ENCODE data around the gene ZBTB48. TPM values are rescaled to one million over a fixed set of nuclear protein-coding genes. Genes with fewer than 3 reads are reported as not detected.

The ZBTB48 gene
- total and polyA plus RNA-seq, 2 donors (not counting 1 experiment from before 2014, with no cell fraction given) = 5.7 to 16.0 TPM

- peak; percentile 52 to 87 for DNase-seq (ENCODE audit: low read depth in 2 of 2)
- no peak overlapping the region for H3K4me2 ChIP-seq (ENCODE audit: extremely low read depth, insufficient read depth, low read length)
- H3K27ac ChIP-seq (ENCODE audit: insufficient read depth, low read length) = no peak overlapping the region
- H3K4me3 ChIP-seq (replicated peaks in 1 of 4; ENCODE audit: control extremely low read depth in 1 of 4, insufficient read depth in 1 of 4, low read depth in 3 of 4, low read length in 4 of 4) = no peak overlapping the region
- no peaks in the 10 kb centered on the region for H3K9me3 ChIP-seq (ENCODE audit: control insufficient read depth, insufficient read depth, low read depth, low read length)
- no peak for TF ChIP-seq EZH2 (IDR thresholded peaks at IDR 0.05; ENCODE audit: low read length, missing control alignments)
- TF ChIP-seq CTCF (conservative IDR thresholded peaks at IDR 0.05 in 1 of 2, IDR thresholded peaks at IDR 0.05 in 1 of 2; ENCODE audit: low read depth in 1 of 2, low read length in 2 of 2) = no peak
- no peak overlapping the region for H2AFZ ChIP-seq (ENCODE audit: low read length)
- peaks cover 3% of the 10 kb centered on the region for H4K20me1 ChIP-seq (ENCODE audit: control insufficient read depth, extremely low read depth, insufficient read depth, low read length)
- H3K27me3 ChIP-seq (ENCODE audit: control insufficient read depth, insufficient read depth, low read length) = no peaks in the 10 kb centered on the region
- H3K79me2 ChIP-seq (ENCODE audit: control insufficient read depth, insufficient read depth, low read length) = no peaks in the 10 kb centered on the region
- H3K9ac ChIP-seq (ENCODE audit: insufficient read depth, low read length) = no peak overlapping the region
- H3K36me3 ChIP-seq (ENCODE audit: control insufficient read depth, insufficient read depth, low read length) = peaks cover 1% of the 10 kb centered on the region
- H3K4me1 ChIP-seq (ENCODE audit: control insufficient read depth, extremely low read depth, insufficient read depth, low read length) = no peaks in the 10 kb centered on the region
Observed at GRCh38 chr1:6538956-6539355, 40.8 kb upstream of the ZBTB48 start.

- no peak overlapping the region for H3K9ac ChIP-seq (ENCODE audit: insufficient read depth, low read length)
- H3K27ac ChIP-seq (ENCODE audit: insufficient read depth, low read length) = no peak overlapping the region
- no peak overlapping the region for H2AFZ ChIP-seq (ENCODE audit: low read length)
- peak in 1 of 2 donors; percentile 88 for DNase-seq (ENCODE audit: low read depth in 2 of 2)
- TF ChIP-seq EZH2 (IDR thresholded peaks at IDR 0.05; ENCODE audit: low read length, missing control alignments) (no peak), CTCF (conservative IDR thresholded peaks at IDR 0.05 in 1 of 2, IDR thresholded peaks at IDR 0.05 in 1 of 2; ENCODE audit: low read depth in 1 of 2, low read length in 2 of 2) (no peak)
- H3K9me3 ChIP-seq (ENCODE audit: control insufficient read depth, insufficient read depth, low read depth, low read length) = no peaks in the 10 kb centered on the region
- H3K36me3 ChIP-seq (ENCODE audit: control insufficient read depth, insufficient read depth, low read length) = peaks cover 3% of the 10 kb centered on the region
- H3K27me3 ChIP-seq (ENCODE audit: control insufficient read depth, insufficient read depth, low read length) = no peaks in the 10 kb centered on the region
- H4K20me1 ChIP-seq (ENCODE audit: control insufficient read depth, extremely low read depth, insufficient read depth, low read length) = no peaks in the 10 kb centered on the region
- H3K79me2 ChIP-seq (ENCODE audit: control insufficient read depth, insufficient read depth, low read length) = no peaks in the 10 kb centered on the region
- H3K4me1 ChIP-seq (ENCODE audit: control insufficient read depth, extremely low read depth, insufficient read depth, low read length) = no peaks in the 10 kb centered on the region
- no peak overlapping the region for H3K4me2 ChIP-seq (ENCODE audit: extremely low read depth, insufficient read depth, low read length)
- no peak overlapping the region for H3K4me3 ChIP-seq (replicated peaks in 1 of 4; ENCODE audit: control extremely low read depth in 1 of 4, insufficient read depth in 1 of 4, low read depth in 3 of 4, low read length in 4 of 4)
Observed at GRCh38 chr1:6544831-6545230, 35.0 kb upstream of the ZBTB48 start.

GRCh38 chr1:6545276-6546112 is 34.3 kb upstream of the ZBTB48 start:
- no peaks in the 10 kb centered on the region for H3K4me1 ChIP-seq (ENCODE audit: control insufficient read depth, extremely low read depth, insufficient read depth, low read length)
- H2AFZ ChIP-seq (ENCODE audit: low read length) = no peak overlapping the region
- no peaks in the 10 kb centered on the region for H3K9me3 ChIP-seq (ENCODE audit: control insufficient read depth, insufficient read depth, low read depth, low read length)
- H3K27me3 ChIP-seq (ENCODE audit: control insufficient read depth, insufficient read depth, low read length) = no peaks in the 10 kb centered on the region
- no peaks in the 10 kb centered on the region for H3K79me2 ChIP-seq (ENCODE audit: control insufficient read depth, insufficient read depth, low read length)
- H3K9ac ChIP-seq (ENCODE audit: insufficient read depth, low read length) = no peak overlapping the region
- TF ChIP-seq CTCF (conservative IDR thresholded peaks at IDR 0.05 in 1 of 2, IDR thresholded peaks at IDR 0.05 in 1 of 2; ENCODE audit: low read depth in 1 of 2, low read length in 2 of 2) (no peak), EZH2 (IDR thresholded peaks at IDR 0.05; ENCODE audit: low read length, missing control alignments) (no peak)
- H3K27ac ChIP-seq (ENCODE audit: insufficient read depth, low read length) = no peak overlapping the region
- H3K4me3 ChIP-seq (replicated peaks in 1 of 4; ENCODE audit: control extremely low read depth in 1 of 4, insufficient read depth in 1 of 4, low read depth in 3 of 4, low read length in 4 of 4) = no peak overlapping the region
- H3K36me3 ChIP-seq (ENCODE audit: control insufficient read depth, insufficient read depth, low read length) = peaks cover 3% of the 10 kb centered on the region
- no peaks in the 10 kb centered on the region for H4K20me1 ChIP-seq (ENCODE audit: control insufficient read depth, extremely low read depth, insufficient read depth, low read length)
- peak in 1 of 2 donors; percentile 66 for DNase-seq (ENCODE audit: low read depth in 2 of 2)
- H3K4me2 ChIP-seq (ENCODE audit: extremely low read depth, insufficient read depth, low read length) = no peak overlapping the region

Data from fibroblast of lung (primary cell).